GM12872 (cell line): ENCODE results near the gene MAP4K4.

ENCODE experiments used
- CTCF ChIP-seq: IDR thresholded peaks from 3 replicates; pipeline ENCODE4 v1.5.1; 2011; ENCODE audit warnings: low read depth, mild to moderate bottlenecking, low read length, moderate library complexity; ENCODE audit not compliant: insufficient read depth

Gene MAP4K4

GRCh38 chr2:101855776-101856175 is 158.3 kb downstream of the MAP4K4 start:
- no peak for TF ChIP-seq CTCF

GRCh38 chr2:101858246-101858645 is 160.7 kb downstream of the MAP4K4 start:
- TF ChIP-seq CTCF: no peak

GRCh38 chr2:101858910-101859309 is 161.4 kb downstream of the MAP4K4 start:
- no peak for TF ChIP-seq CTCF

- no peak for TF ChIP-seq CTCF
Measured at GRCh38 chr2:101859604-101860003, 162.1 kb downstream of the MAP4K4 start.

- peak; percentile 20; the same call in 1 of the 3 replicates for TF ChIP-seq CTCF
Measured at GRCh38 chr2:101860157-101860556, 162.7 kb downstream of the MAP4K4 start.

- TF ChIP-seq CTCF: no peak
Measured at GRCh38 chr2:101860782-101861181, 163.3 kb downstream of the MAP4K4 start.

GRCh38 chr2:101861382-101861781 is 163.9 kb downstream of the MAP4K4 start:
- TF ChIP-seq CTCF: no peak

GRCh38 chr2:101863534-101863933 is 166.0 kb downstream of the MAP4K4 start:
- no peak for TF ChIP-seq CTCF
